Brain microvascular endothelial cell (primary cell): Measurements from ENCODE around the gene ANO6.
A peak's percentile ranks its signal among the peaks of the same experiment; 100 is the strongest.

Source experiments
- DNase-seq: peaks from one replicate; pipeline ENCODE4 v3.0.0-alpha.2; 2020
- H3K27ac ChIP-seq: fragments of 250-450 bp; sonication (Bioruptor Pico); 2 replicates; pipeline ENCODE4 v1.5.1; 2020; ENCODE audit warnings: mild to moderate bottlenecking, moderate library complexity
- H3K27me3 ChIP-seq: fragments of 250-450 bp; sonication (Bioruptor Pico); replicated peaks from 2 replicates; pipeline ENCODE4 v1.5.1; 2020; ENCODE audit warnings: mild to moderate bottlenecking
- H3K36me3 ChIP-seq: fragments of 250-450 bp; sonication (Bioruptor Pico); replicated peaks from 2 replicates; pipeline ENCODE4 v1.5.1; 2020; ENCODE audit warnings: mild to moderate bottlenecking
- H3K4me3 ChIP-seq: 2 replicates; pipeline ENCODE4 v1.5.1; 2011; ENCODE audit warnings: low read depth, mild to moderate bottlenecking, control low read depth, low read length, moderate library complexity
- in situ Hi-C: cut with HindIII; loops from 2 replicates; pipeline ENCODE4 v1.10.0; 2017; ENCODE audit warnings: low sequenced_read_pairs, low pct_ligation_motif_present
- TF ChIP-seq, protein P1 (sequence below): IDR thresholded peaks from 2 replicates; pipeline ENCODE4 v1.5.1; 2011; ENCODE audit warnings: low read depth, mild to moderate bottlenecking, moderate library complexity, low read length, control low read depth, inconsistent platforms; ENCODE audit errors: missing control alignments

The ANO6 gene

GRCh38 chr12:45296046-45296586 lies 80.2 kb downstream of the ANO6 start:
- DNase-seq = peak; percentile 24
- H3K27ac ChIP-seq = no peak overlapping the region
- in situ Hi-C loops = no loop called here
- no peaks in the 10 kb centered on the region for H3K27me3 ChIP-seq
- TF ChIP-seq, protein P1, sequence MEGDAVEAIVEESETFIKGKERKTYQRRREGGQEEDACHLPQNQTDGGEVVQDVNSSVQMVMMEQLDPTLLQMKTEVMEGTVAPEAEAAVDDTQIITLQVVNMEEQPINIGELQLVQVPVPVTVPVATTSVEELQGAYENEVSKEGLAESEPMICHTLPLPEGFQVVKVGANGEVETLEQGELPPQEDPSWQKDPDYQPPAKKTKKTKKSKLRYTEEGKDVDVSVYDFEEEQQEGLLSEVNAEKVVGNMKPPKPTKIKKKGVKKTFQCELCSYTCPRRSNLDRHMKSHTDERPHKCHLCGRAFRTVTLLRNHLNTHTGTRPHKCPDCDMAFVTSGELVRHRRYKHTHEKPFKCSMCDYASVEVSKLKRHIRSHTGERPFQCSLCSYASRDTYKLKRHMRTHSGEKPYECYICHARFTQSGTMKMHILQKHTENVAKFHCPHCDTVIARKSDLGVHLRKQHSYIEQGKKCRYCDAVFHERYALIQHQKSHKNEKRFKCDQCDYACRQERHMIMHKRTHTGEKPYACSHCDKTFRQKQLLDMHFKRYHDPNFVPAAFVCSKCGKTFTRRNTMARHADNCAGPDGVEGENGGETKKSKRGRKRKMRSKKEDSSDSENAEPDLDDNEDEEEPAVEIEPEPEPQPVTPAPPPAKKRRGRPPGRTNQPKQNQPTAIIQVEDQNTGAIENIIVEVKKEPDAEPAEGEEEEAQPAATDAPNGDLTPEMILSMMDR = no peak
- H3K36me3 ChIP-seq = no peaks in the 10 kb centered on the region
- no peak overlapping the region for H3K4me3 ChIP-seq

GRCh38 chr12:45298047-45298446 lies 82.2 kb downstream of the ANO6 start:
- H3K36me3 ChIP-seq = no peaks in the 10 kb centered on the region
- no peak overlapping the region for H3K4me3 ChIP-seq
- in situ Hi-C loops = no loop called here
- no peak for DNase-seq
- TF ChIP-seq, protein P1 = no peak
- H3K27me3 ChIP-seq = no peaks in the 10 kb centered on the region
- peak overlapping the region; percentile 87 for H3K27ac ChIP-seq

- Histone ChIP-seq H3K27ac (peak overlapping the region; percentile 87), H3K27me3 (no peaks in the 10 kb centered on the region), H3K4me3 (no peak overlapping the region), H3K36me3 (no peaks in the 10 kb centered on the region)
- DNase-seq = peak; percentile 80
- TF ChIP-seq, protein P1 = no peak
- in situ Hi-C loops = no loop called here
Observed at GRCh38 chr12:45298721-45299692, 83.1 kb downstream of the ANO6 start.

GRCh38 chr12:45302621-45303369 lies 86.9 kb downstream of the ANO6 start:
- Histone ChIP-seq H3K27ac (no peak overlapping the region), H3K4me3 (no peak overlapping the region), H3K36me3 (no peaks in the 10 kb centered on the region), H3K27me3 (no peaks in the 10 kb centered on the region)
- in situ Hi-C loops = no loop called here
- TF ChIP-seq, protein P1 = no peak
- DNase-seq = no peak

DNA sequence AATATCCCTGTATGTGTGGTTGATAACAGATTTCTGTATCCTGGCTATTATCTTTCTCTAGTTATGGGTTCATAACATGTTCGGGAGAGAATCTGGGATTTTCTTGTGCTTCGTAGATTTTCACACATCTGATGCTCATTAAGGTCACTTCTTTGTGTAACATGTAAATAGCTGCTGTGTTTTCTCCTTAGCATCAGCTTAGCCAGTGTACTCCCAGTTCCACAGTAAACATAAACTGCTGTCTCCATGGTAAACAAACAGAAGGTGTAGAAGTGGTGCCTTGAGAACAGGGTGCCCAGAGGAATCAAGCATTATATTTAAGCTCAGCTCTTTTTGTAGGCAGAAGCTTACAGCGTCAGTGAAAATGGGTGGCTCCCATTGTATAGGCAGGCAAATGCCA lies 88.0 kb downstream of the ANO6 start:
- Histone ChIP-seq H3K27ac (no peak overlapping the region), H3K27me3 (no peaks in the 10 kb centered on the region), H3K4me3 (no peak overlapping the region), H3K36me3 (no peaks in the 10 kb centered on the region)
- TF ChIP-seq, protein P1 = no peak
- in situ Hi-C loops = no loop called here
- no peak for DNase-seq
